GM19043 (cell line): ENCODE data around the gene EMC6.
A peak's percentile ranks its signal among the peaks of the same experiment; 100 is the strongest.
"Not testable (repeated sequence)": the region's sequence is repeated elsewhere in the genome, so short reads cannot be mapped to it uniquely, and the experiment has no call there.

ENCODE experiments used
- ATAC-seq: cut with Tn5 transposase; IDR thresholded peaks from one replicate; pipeline ENCODE4 v1.9.1; 2021; ENCODE audit warnings: low read depth; ENCODE audit not compliant: unreplicated experiment

Gene EMC6

DNA sequence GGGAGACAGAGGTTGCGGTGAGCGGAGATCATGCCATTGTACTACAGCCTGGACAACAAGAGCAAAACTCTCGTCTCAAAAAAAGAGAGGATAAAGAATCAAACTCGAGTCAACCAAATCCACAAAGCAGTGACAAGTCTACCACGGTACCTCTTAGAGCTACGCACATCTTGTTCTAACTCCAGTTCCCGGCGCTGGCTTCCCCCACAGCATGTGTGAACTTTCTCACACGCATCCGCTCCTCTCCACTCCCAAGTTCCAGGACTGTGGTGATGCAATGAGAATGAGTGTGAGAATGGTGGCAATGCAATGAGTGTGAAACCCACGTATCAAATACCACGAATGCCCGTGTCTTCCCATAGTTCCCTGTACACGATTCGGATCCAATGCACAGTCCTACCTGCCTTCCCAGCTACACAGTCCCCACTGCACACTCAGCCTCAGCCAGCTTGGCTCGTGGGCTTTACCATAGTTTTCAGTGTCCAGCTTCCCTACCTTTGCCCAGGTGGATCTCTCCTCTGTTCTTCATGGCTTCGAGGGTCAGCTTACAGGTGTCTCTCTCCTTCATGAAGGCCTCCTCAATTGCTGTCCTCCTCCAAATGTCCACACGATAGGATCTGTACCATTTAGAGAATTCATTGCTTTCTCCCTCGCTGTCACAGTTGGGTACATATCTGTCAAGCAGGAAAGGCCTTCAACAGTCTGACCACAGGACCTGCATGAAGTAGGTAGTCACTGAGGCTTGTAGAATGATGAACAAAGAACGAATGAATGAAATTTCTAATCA, 36.5 kb downstream of the EMC6 start:
- ATAC-seq, result no peak

- not testable (repeated sequence) for ATAC-seq
These were observed 37.0 kb downstream of the EMC6 start for GRCh38 chr17:3705718-3705984.

GRCh38 chr17:3708366-3708765, 39.8 kb downstream of the EMC6 start:
- ATAC-seq, result no peak

DNA sequence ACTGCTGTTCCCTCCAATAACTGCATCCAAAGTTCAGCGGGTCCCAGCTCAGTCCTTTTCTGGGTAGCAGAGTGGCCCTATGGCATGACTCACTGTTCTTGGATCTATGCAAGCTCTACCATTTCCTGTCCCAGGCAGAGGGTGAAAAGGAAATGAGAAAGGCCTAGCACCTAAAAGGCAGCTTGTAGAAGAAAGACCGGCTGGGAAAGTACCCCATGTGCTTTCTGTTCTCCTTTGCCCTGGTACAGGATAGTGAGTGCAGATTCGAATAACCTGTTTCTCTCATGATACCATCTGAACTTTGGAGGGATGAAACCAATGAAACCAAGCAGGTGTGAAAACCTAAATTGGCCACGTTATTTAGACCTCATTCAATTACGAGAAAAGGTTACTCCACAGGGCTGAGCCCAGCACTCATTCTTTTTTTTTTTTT, 42.4 kb downstream of the EMC6 start:
- ATAC-seq, result peak; percentile 89

DNA sequence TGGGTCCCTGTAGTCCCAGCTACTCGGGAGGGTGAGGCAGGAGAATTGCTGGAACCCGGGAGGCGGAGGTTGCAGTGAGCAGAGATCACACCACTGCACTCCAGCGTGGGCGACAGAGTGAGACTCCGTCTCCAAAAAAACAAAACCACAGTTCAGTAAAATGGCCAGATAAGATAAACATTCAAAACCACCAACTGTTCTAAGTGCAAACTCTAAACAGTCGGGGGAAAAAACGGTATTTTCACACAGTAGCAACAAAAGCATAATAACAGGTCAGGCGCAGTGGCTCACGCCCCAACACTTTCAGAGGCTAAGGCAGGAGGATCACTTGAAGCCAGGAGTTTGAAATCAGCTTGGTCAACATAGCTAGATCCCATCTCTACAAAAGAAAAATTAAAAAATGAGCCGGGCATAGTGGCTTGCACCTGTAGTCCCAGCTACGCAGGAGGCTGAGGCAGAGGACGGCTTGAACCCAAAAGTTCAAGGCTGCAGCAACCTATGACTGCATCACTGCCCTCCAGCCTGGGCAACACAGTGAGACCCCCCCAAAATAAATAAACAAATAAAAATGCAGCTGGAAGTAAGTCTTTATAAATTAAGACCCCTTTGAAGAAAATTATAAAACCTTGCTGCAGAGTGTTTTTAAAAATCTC, 44.3 kb downstream of the EMC6 start:
- ATAC-seq, result no peak

GRCh38 chr17:3715296-3715695, 46.7 kb downstream of the EMC6 start:
- ATAC-seq, result no peak

GRCh38 chr17:3718201-3718600, 49.6 kb downstream of the EMC6 start:
- ATAC-seq, result no peak

DNA sequence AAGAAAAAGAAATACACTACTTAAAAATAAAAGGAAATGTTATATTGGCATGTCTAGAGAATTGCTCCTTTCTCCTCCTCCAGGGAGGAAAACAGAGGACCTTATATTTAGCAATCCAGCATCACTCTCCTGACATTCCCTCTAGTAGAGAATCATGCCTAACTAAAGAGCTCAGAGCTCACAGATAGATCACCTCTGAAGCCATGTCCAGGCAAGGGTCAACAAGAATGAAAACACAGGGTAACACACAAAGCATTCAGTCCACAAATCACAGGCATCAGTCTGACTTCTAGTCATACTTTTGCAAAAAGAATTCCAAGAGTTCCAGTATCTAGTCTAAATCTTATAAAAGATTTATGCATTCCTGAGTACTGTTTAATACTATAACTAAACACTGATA, 50.7 kb downstream of the EMC6 start:
- ATAC-seq, result no peak
